OCI-LY3 (cell line): Measurements from ENCODE around the gene TNK1.
A peak's percentile ranks its signal among the peaks of the same experiment; 100 is the strongest.

ENCODE experiments used
- H2AFZ ChIP-seq: fragments of 200-600, 300-600 bp; shearing (Covaris generic); 2 replicates; pipeline ENCODE4 v1.6.0; 2014; ENCODE audit warnings: antibody characterized with exemption, low read depth, low read length
- H3K27ac ChIP-seq: fragments of 200-600, 300-600 bp; sonication (generic); 2 replicates; pipeline ENCODE4 v1.5.1; 2014; ENCODE audit warnings: mild to moderate bottlenecking, low read length, moderate library complexity, mixed read lengths
- H3K27me3 ChIP-seq: fragments of 200-600, 300-600 bp; sonication (generic); 2 replicates; pipeline ENCODE4 v1.6.1; 2014; ENCODE audit warnings: low read depth, low read length, mixed read lengths
- H3K36me3 ChIP-seq: fragments of 200-600, 300-600 bp; sonication (generic); replicated peaks from 2 replicates; pipeline ENCODE3; 2014; ENCODE audit warnings: low read depth, low read length, mixed read lengths
- H3K4me1 ChIP-seq: fragments of 300-600, 200-600 bp; sonication (generic); 2 replicates; pipeline ENCODE4 v1.6.1; 2014; ENCODE audit warnings: low read length, mixed read lengths
- H3K4me2 ChIP-seq: fragments of 200-600, 300-600 bp; sonication (generic); 2 replicates; pipeline ENCODE4 v1.6.1; 2014; ENCODE audit warnings: low read length, mixed read lengths
- H3K4me3 ChIP-seq: fragments of 300-600, 200-600 bp; sonication (generic); 2 replicates; pipeline ENCODE4 v1.5.1; 2014; ENCODE audit warnings: antibody characterized with exemption, mild to moderate bottlenecking, low read length, moderate library complexity
- H3K79me2 ChIP-seq: fragments of 300-600, 200-600 bp; shearing (Covaris generic); 2 replicates; pipeline ENCODE4 v1.6.1; 2014; ENCODE audit warnings: mild to moderate bottlenecking, low read length, mixed read lengths
- H3K9ac ChIP-seq: fragments of 300-600, 200-600 bp; shearing (Covaris generic); 2 replicates; pipeline ENCODE4 v1.6.0; 2014; ENCODE audit warnings: mild to moderate bottlenecking, low read length, moderate library complexity
- H3K9me3 ChIP-seq: fragments of 200-600, 300-600 bp; shearing (Covaris generic); 2 replicates; pipeline ENCODE4 v1.6.1; 2014; ENCODE audit warnings: low read length, mixed read lengths; ENCODE audit not compliant: insufficient read depth
- H4K20me1 ChIP-seq: fragments of 200-600, 300-600 bp; sonication (generic); 2 replicates; pipeline ENCODE4 v1.6.1; 2016; ENCODE audit warnings: low read length, mixed read lengths; ENCODE audit not compliant: insufficient read depth
- EZH2phosphoT487 ChIP-seq: fragments of 200-600 bp; shearing (Covaris generic); IDR thresholded peaks from 2 replicates; pipeline ENCODE4 v1.6.1; 2018; ENCODE audit warnings: antibody characterized with exemption, mixed run types, low read depth
- TF ChIP-seq, protein P1 (sequence below): fragments of 200-600, 300-600 bp; sonication (generic); IDR thresholded peaks from 2 replicates; pipeline ENCODE4 v1.5.1; 2014; ENCODE audit warnings: antibody characterized with exemption, low read length, low read depth

TNK1 gene

DNA sequence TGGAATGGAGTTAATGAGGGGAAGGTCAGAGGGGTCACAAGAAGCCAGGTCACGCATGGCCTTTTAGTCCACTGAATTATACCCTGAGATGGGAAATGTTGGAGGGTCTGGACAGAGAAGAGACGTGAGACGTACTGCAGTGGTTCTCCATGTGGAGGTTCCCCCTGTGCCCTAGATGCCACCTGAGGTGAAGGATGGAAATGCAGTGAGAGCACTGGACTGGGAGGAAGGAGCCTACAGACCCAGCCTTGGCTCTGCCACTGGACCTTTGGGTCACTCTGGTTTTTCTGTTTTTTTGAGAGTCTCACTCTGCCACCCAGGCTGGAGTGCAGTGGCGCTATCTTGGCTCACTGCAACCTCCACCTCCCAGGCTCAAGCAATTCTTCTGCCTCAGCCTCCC lies 15.3 kb downstream of the TNK1 start:
- Histone ChIP-seq H3K79me2 (no peaks in the 10 kb centered on the region), H3K9ac (no peak overlapping the region), H3K36me3 (no peaks in the 10 kb centered on the region), H3K9me3 (no peaks in the 10 kb centered on the region), H4K20me1 (no peaks in the 10 kb centered on the region), H3K27me3 (no peaks in the 10 kb centered on the region), H3K4me1 (peaks cover 7% of the 10 kb centered on the region; the same call in 1 of the 2 replicates), H2AFZ (no peak overlapping the region), H3K4me3 (no peak overlapping the region), H3K27ac (no peak overlapping the region), H3K4me2 (no peak overlapping the region)
- TF ChIP-seq, protein P1, sequence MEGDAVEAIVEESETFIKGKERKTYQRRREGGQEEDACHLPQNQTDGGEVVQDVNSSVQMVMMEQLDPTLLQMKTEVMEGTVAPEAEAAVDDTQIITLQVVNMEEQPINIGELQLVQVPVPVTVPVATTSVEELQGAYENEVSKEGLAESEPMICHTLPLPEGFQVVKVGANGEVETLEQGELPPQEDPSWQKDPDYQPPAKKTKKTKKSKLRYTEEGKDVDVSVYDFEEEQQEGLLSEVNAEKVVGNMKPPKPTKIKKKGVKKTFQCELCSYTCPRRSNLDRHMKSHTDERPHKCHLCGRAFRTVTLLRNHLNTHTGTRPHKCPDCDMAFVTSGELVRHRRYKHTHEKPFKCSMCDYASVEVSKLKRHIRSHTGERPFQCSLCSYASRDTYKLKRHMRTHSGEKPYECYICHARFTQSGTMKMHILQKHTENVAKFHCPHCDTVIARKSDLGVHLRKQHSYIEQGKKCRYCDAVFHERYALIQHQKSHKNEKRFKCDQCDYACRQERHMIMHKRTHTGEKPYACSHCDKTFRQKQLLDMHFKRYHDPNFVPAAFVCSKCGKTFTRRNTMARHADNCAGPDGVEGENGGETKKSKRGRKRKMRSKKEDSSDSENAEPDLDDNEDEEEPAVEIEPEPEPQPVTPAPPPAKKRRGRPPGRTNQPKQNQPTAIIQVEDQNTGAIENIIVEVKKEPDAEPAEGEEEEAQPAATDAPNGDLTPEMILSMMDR, result no peak
- TF ChIP-seq EZH2phosphoT487, result no peak

- H4K20me1 ChIP-seq, result no peaks in the 10 kb centered on the region
- no peak overlapping the region for H3K4me2 ChIP-seq
- H3K9ac ChIP-seq, result no peak overlapping the region
- H3K4me1 ChIP-seq, result peaks cover 8% of the 10 kb centered on the region
- H3K27me3 ChIP-seq, result no peaks in the 10 kb centered on the region
- H3K27ac ChIP-seq, result no peak overlapping the region
- H3K79me2 ChIP-seq, result no peaks in the 10 kb centered on the region
- H2AFZ ChIP-seq, result no peak overlapping the region
- no peak overlapping the region for H3K4me3 ChIP-seq
- no peaks in the 10 kb centered on the region for H3K9me3 ChIP-seq
- H3K36me3 ChIP-seq, result no peaks in the 10 kb centered on the region
- no peak for TF ChIP-seq EZH2phosphoT487
These were observed 17.7 kb downstream of the TNK1 start for GRCh38 chr17:7398612-7399011.

- H2AFZ ChIP-seq, result no peak overlapping the region
- H3K4me1 ChIP-seq, result peaks cover 10% of the 10 kb centered on the region
- H3K36me3 ChIP-seq, result no peaks in the 10 kb centered on the region
- TF ChIP-seq EZH2phosphoT487, result no peak
- TF ChIP-seq, protein P1, result no peak
- no peak overlapping the region for H3K27ac ChIP-seq
- peaks cover 5% of the 10 kb centered on the region; the same call in 1 of the 2 replicates for H3K27me3 ChIP-seq
- peak overlapping the region; percentile 60 for H3K9ac ChIP-seq
- H4K20me1 ChIP-seq, result no peaks in the 10 kb centered on the region
- H3K4me3 ChIP-seq, result peak overlapping the region; percentile 83
- H3K4me2 ChIP-seq, result peak overlapping the region; percentile 73
- H3K79me2 ChIP-seq, result no peaks in the 10 kb centered on the region
- H3K9me3 ChIP-seq, result no peaks in the 10 kb centered on the region
These were observed 22.3 kb downstream of the TNK1 start for GRCh38 chr17:7403043-7403726.

DNA sequence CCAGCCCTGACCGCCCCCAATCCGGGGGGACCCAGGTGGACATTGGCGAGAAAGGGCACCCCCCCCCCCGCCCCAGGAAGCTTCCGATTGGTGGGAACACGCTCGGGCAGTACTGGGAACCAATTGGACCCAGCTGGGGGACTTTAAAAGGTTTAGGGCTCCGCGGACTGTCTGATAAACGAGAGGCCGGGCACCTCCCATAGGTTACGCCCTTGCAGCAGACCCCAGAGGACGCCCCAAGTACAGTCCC lies 22.8 kb downstream of the TNK1 start:
- no peaks in the 10 kb centered on the region for H4K20me1 ChIP-seq
- no peaks in the 10 kb centered on the region for H3K9me3 ChIP-seq
- H3K27me3 ChIP-seq, result peaks cover 5% of the 10 kb centered on the region; the same call in 1 of the 2 replicates
- H3K4me2 ChIP-seq, result peak overlapping the region; percentile 73
- no peak overlapping the region for H3K27ac ChIP-seq
- TF ChIP-seq, protein P1, result no peak
- no peak for TF ChIP-seq EZH2phosphoT487
- peak overlapping the region; percentile 83 for H3K4me3 ChIP-seq
- peak overlapping the region; percentile 60 for H3K9ac ChIP-seq
- H2AFZ ChIP-seq, result no peak overlapping the region
- H3K4me1 ChIP-seq, result peaks cover 10% of the 10 kb centered on the region
- H3K79me2 ChIP-seq, result no peaks in the 10 kb centered on the region
- H3K36me3 ChIP-seq, result no peaks in the 10 kb centered on the region
